ENCODE data around the gene LPIN1.

- TF ChIP-seq, protein P1, sequence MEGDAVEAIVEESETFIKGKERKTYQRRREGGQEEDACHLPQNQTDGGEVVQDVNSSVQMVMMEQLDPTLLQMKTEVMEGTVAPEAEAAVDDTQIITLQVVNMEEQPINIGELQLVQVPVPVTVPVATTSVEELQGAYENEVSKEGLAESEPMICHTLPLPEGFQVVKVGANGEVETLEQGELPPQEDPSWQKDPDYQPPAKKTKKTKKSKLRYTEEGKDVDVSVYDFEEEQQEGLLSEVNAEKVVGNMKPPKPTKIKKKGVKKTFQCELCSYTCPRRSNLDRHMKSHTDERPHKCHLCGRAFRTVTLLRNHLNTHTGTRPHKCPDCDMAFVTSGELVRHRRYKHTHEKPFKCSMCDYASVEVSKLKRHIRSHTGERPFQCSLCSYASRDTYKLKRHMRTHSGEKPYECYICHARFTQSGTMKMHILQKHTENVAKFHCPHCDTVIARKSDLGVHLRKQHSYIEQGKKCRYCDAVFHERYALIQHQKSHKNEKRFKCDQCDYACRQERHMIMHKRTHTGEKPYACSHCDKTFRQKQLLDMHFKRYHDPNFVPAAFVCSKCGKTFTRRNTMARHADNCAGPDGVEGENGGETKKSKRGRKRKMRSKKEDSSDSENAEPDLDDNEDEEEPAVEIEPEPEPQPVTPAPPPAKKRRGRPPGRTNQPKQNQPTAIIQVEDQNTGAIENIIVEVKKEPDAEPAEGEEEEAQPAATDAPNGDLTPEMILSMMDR (IDR thresholded peaks at IDR 0.05; ENCODE audit: low read depth, low read length), result no peak
- no peak for TF ChIP-seq EZH2phosphoT487 (IDR thresholded peaks at IDR 0.05; ENCODE audit: low read depth)
Measured at GRCh38 chr2:11732587-11732986, 13.8 kb upstream of the LPIN1 start.

Measured in OCI-LY3 (cell line).